NCI-H446 (cell line): Measurements from ENCODE around the gene ADRA2C.
"Not testable (repeated sequence)": the region's sequence is repeated elsewhere in the genome, so short reads cannot be mapped to it uniquely, and the experiment has no call there.

Experiments used
- DNase-seq, 2 experiments: peaks; one replicate each; lab custom pipeline; 2025; lab: John Stamatoyannopoulos, UW

ADRA2C gene

DNA sequence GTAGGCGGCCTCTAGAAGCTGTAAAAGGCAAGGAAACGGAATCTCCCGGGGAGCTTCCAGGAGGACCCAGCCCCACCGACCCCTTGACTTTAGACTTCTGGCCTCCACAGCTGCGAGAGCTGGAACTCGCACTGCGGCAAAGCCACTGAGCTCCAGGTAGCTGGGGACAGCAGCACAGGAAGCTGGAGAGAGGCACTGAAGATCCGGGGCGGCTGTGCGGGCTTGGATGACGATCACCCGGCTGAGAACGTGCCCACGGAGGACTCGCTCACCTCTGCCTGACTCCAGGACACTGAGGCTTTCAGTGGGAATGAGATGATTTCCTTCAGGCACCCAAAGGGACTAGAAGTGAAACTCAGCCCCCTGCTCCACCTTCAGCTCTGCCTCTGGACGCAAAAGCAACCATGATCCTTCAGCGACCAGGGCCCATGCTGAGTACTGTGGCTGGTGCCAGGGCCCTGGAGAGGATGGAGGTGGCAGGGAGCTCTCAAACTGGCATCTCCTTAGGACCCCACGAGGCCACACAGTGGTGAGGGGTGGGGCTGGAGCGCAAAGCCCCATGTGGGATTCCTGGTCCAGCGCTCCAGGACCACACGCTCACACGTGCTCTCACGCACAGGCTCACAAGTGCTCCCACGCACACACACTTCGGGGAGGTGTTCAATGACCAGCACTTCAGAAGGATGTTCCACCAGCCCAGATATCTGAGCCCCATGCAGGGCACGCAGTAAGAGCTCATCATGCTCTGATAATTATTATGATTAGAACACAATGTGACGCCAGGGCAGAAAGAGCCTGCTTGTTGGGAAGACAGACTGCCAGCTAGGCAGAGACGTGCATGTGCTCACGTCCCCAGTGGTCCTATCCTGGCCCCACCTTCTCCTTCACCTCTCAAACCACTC, 47.2 kb downstream of the ADRA2C start:
- DNase-seq: no peak

DNA sequence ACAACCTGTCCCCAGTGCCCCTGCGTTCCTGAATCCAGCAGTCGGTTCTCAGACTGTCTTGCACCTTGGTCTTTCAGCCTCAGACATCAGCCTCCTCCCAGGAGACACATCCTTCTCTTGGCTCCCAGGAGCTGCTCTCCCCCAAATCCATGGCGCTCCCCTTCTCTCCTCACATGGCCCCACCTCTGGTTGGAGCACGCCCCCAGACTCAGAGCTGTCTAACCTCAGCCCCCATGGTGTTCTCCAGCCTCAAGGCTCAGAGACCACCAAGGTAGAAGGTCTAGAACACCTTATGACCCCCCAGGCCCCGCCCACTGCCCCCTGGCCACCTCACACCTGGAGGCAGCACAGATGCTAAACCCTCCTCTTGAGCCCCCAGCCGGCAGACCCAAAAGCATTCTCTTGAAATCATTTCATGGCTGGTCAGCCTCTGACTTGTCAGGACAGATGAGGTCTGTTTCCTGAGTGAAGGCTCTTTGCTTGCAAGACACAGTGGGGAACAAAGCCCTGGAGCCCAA, 47.9 kb downstream of the ADRA2C start:
- DNase-seq: no peak

DNA sequence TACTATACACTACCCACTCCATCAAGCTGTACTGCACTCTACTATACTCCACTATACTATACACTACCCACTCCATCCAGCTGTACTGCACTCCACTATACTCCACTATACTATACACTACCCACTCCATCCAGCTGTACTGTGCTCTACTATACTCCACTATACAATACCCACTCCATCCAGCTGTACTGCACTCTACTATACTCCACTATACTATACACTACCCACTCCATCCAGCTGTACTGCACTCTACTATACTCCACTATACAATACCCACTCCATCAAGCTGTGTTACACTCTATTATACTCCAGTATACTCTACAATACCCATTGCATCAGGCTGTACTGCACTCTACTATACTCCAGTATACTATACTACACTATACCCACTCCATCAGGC, 48.7 kb downstream of the ADRA2C start:
- DNase-seq: not testable (repeated sequence)

DNA sequence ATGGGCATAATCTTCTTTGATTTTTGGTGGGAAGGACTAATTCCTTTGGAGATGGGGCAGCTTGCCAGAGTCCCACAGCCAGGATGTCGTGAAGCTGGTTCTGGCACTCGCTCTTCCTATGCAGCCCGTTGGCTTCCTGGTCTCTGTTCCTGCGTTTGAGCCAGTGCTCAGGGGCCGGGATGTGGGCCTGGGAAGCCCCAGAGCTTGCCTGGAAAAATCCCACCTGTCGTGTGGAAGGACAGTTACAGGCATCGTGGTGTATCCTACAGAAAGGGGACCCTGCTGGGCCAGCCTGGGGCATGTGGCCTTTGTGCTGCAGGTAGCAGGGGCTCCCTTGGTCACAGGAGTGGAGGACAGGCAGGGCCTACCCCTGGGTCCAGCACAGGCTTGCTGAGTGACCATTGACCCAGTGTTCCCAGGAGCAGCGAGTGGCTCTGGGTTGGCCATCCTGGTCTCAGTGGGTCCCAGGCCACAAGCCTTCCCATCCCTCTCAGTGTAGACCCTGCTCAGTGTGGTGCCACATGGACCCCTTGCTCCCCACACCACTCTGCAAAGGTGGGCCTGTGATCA, 50.2 kb downstream of the ADRA2C start:
- no peak for DNase-seq

DNA sequence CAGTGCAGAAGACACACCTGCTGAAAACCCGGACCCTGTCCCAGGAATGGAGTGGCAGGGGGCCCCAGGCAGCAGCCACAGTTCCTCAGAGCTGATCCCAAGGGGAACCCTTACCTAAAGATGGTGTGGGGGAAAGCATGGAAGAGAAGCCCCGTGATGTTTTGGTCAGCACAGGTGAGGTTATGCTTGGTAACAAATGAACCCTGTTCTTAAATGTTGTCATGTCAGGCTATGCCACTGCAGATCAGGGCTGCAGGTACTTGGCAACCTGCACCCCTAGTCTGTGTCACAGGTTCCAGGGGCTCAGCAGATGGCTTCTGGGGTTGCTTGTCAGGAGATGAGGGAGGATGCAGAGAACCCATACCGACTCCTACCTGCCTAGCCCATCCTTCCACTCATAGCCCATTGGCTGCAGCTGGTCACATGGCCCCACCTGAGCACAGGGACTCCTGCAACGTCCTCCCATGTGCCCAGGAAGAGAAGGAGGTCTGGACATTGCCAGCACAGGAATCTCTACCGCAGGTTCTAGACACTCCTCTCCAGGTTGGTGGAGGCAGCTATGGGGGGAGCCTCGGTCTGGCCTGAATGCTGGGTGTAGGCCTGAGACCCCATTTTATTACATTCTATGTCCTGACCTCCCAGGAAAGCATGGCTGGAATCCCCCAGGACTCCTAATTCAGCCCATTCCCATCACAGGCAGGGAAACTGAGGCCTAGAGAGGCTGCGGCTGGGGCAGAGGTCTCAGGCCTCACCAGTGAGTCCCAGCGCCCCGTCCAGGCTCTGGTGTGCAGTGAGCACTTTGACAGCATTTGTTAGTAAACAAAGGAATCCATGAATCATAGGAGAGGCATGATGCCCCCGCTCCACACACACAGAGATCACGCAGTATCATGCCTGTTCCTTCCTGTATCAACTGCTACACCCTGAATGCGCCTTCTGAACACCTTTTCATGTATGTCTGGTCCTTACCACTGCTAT, 51.1 kb downstream of the ADRA2C start:
- no peak for DNase-seq
